T47D (cell line): ENCODE results near the gene SLC44A1.
A peak's percentile ranks its signal among the peaks of the same experiment; 100 is the strongest.

Experiments used
- DNase-seq, 2 experiments: peaks; one replicate each; pipeline versions ENCODE4 v3.0.0 to v3.0.0-alpha.2; 2011 to 2012; ENCODE audit warnings: low read depth in 1 of 2, low spot score in 1 of 2
- JUND ChIP-seq: IDR thresholded peaks from 2 replicates; pipeline ENCODE4 v1.6.1; 2012; ENCODE audit warnings: low read depth
- in situ Hi-C: cut with HindIII; loops from 2 replicates; pipeline ENCODE4 v1.10.0; 2016; ENCODE audit warnings: low sequenced_read_pairs, low pct_unique_long_range_greater_than_20kb

Gene SLC44A1

GRCh38 chr9:105319202-105319813, 74.9 kb downstream of the SLC44A1 start:
- no peak for TF ChIP-seq JUND
- no peak for DNase-seq
- in situ Hi-C loops: no loop called here

GRCh38 chr9:105320568-105320967, 76.1 kb downstream of the SLC44A1 start:
- DNase-seq: no peak
- in situ Hi-C loops: no loop called here
- TF ChIP-seq JUND: no peak

- in situ Hi-C loops: no loop called here
- no peak for TF ChIP-seq JUND
- no peak for DNase-seq
Observed at GRCh38 chr9:105328296-105328695, 83.8 kb downstream of the SLC44A1 start.

GRCh38 chr9:105328872-105329718, 84.6 kb downstream of the SLC44A1 start:
- in situ Hi-C loops: no loop called here
- TF ChIP-seq JUND: no peak
- no peak for DNase-seq

- TF ChIP-seq JUND: no peak
- no peak for DNase-seq
- in situ Hi-C loops: no loop called here
Observed at GRCh38 chr9:105329719-105330062, 85.2 kb downstream of the SLC44A1 start.

GRCh38 chr9:105330201-105330600, 85.8 kb downstream of the SLC44A1 start:
- no peak for TF ChIP-seq JUND
- DNase-seq: no peak
- in situ Hi-C loops: no loop called here

- in situ Hi-C loops: no loop called here
- peak in 1 of 2 experiments; percentile 46 for DNase-seq
- peak; percentile 35; the same call in 1 of the 2 replicates for TF ChIP-seq JUND
Observed at GRCh38 chr9:105330755-105331154, 86.3 kb downstream of the SLC44A1 start.

- no peak for DNase-seq
- in situ Hi-C loops: no loop called here
- TF ChIP-seq JUND: no peak
Observed at GRCh38 chr9:105331160-105331559, 86.7 kb downstream of the SLC44A1 start.

- in situ Hi-C loops: no loop called here
- TF ChIP-seq JUND: no peak
- DNase-seq: no peak
Observed at GRCh38 chr9:105331755-105332154, 87.3 kb downstream of the SLC44A1 start.

GRCh38 chr9:105332471-105332870, 88.0 kb downstream of the SLC44A1 start:
- TF ChIP-seq JUND: no peak
- in situ Hi-C loops: no loop called here
- DNase-seq: no peak

- TF ChIP-seq JUND: no peak
- in situ Hi-C loops: no loop called here
- no peak for DNase-seq
Observed at GRCh38 chr9:105333076-105333475, 88.6 kb downstream of the SLC44A1 start.

GRCh38 chr9:105333811-105334210, 89.4 kb downstream of the SLC44A1 start:
- in situ Hi-C loops: no loop called here
- no peak for DNase-seq

GRCh38 chr9:105338308-105338707, 93.9 kb downstream of the SLC44A1 start:
- TF ChIP-seq JUND: no peak
- in situ Hi-C loops: no loop called here
- DNase-seq: no peak

More at GRCh38 chr9:105333811-105334210, 89.4 kb downstream of the SLC44A1 start:
- no peak for TF ChIP-seq JUND
